GM10266 (cell line): ENCODE data around the gene ADORA2A.

Source experiments
- DNase-seq: peaks from one replicate; pipeline ENCODE4 v3.0.0; 2012; ENCODE audit errors: extremely low spot score
- TF ChIP-seq, protein P1 (sequence below): IDR thresholded peaks from 2 replicates; pipeline ENCODE4 v1.5.1; 2012; ENCODE audit warnings: mild to moderate bottlenecking, low read depth; ENCODE audit not compliant: control insufficient read depth, insufficient read depth; ENCODE audit errors: missing control alignments

ADORA2A gene

DNA sequence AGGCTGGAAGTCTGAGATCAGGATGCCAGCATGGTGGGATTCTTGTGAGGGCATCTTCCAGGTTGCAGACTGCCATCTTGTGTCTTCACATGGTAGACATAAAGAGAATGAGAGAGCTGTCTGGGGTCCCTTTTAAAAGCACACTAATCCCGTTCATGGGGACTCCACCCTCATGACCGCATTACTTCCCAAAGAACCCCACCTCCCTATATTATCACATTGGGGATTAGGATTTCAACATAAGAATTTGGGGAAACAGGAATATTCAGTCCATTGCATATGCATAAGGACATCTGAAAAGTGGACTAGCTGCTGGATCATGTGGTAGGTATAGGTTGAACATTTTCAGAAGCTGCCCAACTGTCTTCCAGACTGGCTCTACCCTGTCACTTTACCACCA is 33.1 kb upstream of the ADORA2A start:
- no peak for DNase-seq
- TF ChIP-seq, protein P1, sequence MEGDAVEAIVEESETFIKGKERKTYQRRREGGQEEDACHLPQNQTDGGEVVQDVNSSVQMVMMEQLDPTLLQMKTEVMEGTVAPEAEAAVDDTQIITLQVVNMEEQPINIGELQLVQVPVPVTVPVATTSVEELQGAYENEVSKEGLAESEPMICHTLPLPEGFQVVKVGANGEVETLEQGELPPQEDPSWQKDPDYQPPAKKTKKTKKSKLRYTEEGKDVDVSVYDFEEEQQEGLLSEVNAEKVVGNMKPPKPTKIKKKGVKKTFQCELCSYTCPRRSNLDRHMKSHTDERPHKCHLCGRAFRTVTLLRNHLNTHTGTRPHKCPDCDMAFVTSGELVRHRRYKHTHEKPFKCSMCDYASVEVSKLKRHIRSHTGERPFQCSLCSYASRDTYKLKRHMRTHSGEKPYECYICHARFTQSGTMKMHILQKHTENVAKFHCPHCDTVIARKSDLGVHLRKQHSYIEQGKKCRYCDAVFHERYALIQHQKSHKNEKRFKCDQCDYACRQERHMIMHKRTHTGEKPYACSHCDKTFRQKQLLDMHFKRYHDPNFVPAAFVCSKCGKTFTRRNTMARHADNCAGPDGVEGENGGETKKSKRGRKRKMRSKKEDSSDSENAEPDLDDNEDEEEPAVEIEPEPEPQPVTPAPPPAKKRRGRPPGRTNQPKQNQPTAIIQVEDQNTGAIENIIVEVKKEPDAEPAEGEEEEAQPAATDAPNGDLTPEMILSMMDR = no peak

DNA sequence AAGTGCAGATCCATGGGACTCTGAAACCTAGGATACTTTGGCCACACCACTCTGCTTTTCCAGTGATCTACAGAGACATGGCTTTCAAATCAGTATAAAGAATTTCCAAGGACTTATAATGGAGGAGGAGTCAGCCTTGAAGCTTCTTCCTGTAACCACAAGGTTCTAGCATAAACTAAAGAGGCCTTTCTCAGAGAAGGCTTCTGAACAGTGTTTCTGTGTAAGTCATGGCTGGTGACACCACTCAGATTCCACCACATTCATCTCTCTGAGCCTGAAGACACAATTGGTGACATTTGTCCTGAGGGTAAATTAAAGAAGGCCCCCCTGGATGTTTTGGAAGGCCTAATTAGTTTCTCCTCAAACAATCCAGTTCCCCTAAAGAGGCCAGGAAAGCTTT is 29.0 kb upstream of the ADORA2A start:
- TF ChIP-seq, protein P1 = no peak
- no peak for DNase-seq

DNA sequence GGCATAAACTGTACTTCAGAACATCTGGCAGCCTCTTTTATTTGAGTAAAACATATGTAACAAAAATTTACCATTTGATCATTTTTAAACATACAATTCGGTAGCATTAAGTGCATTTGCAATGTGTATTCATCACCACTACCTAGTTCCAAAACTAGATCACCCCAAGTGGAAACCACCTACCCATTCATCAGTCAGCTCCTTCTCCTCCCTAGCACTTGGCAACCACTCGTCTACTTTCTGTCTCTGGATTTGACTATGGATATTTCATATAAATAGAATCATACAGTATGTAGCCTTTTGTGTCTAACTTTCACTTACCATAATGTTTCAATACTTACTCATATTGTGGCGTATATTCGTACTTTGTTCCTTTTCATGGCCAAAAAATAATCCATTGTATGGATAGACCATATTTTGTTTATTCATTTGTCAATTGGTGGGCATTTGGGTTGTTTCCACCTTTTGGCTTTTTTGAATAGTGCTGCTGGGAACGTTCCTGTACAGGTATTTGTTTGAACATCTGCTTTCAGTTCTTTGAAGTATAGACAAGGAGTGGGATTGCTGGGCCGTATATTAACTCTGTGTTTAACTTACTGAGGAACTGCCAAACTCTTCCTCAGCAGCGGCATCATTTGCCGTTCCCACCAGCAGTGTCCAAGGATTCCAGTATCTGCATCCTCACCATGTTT is 27.2 kb upstream of the ADORA2A start:
- no peak for DNase-seq
- TF ChIP-seq, protein P1 = no peak

DNA sequence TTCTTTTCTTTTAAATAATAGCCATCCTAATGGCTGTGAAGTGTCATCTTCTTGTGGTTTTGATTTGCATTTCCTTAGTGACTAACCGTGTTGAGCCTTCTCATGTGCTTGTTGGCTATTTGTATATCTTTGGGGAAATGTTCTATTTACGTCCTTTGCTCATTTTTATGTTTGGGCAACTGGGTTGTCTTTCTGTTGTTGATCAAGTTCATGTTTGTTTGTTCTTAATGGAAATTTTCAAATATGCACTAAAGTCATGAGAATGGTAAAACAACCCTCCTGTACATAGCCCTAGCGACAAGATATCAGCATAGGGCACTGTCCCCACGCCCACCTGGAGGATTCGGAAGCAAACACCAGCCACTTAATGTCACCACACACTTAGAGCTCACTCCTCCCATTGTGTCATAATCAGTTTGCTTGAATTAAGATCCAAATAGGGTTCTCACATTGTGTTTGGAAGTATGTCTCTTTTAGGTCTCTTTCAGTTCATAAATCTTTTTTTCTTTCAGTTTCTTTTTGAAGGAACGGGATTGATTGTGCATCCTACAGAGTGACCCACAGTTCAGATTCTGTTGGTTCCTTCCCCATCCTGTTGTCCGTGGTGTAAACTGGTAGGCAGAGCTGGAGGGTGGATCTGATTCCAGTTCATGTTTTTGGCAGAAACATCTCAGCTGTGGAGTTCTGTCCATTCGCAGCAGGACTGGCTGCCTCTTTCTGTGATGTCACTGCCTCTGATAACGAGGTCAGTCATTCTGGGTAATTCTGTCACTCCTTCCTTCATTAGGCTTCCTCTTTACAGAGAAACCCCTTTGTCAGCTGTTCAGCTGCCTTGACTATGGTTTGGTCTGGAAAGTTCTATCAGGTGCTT is 26.4 kb upstream of the ADORA2A start:
- DNase-seq = no peak
- TF ChIP-seq, protein P1 = no peak

DNA sequence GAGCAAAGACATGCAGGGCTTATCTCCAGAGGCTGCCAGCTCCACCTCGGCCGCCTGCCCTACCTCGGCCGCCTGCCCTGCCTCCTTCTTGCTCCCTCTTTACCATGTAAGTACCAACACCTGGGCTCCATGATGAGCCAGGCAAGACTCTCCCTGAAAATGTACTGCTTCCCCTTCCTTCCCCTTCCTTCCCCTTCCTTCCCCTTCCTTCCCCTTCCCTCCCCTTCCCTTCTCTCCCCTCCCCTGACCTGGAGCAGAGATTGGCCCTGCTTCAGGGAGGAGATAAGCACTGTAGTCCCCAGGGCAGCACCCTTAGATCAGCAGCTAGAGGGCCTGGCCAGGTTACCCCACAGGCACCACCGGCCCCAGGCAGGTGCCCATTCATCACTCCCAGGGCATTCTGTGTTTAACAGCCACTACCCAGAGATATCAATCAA is 25.4 kb upstream of the ADORA2A start:
- TF ChIP-seq, protein P1 = no peak
- no peak for DNase-seq

DNA sequence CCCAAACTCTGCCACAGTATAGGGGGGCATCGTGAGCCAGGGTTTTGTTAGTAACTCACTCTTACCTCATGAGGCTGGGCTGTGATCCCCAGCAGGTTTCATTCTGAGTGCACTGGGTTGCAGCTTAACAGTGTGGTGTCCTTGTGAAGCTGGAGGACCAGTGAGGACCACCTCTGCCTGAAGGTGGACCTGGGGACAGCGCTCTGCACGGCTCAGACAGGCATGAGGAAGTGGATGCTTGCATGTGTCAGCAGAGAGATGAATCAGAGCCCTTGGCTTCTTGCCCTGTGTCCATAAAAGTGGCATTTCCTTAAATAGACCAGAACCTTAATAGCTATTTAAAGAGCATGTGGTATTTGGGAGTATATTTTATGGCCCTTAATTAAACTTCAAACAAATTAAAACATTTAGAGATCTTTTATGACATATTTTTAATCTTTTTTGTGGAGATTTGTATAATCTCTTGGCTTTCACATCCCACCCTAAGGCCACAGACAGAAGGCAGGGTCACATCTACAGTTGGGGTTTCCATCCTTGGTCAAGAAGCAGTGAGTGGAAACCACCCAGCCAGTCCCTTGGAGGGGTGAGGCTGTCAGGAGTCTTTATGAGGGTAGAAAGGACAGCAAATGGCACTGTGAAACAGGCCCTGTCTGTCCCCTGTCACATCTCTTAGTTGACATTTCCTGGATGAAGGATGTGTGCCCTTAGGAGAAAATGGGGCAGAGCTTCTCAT is 24.8 kb upstream of the ADORA2A start:
- TF ChIP-seq, protein P1 = no peak
- no peak for DNase-seq

DNA sequence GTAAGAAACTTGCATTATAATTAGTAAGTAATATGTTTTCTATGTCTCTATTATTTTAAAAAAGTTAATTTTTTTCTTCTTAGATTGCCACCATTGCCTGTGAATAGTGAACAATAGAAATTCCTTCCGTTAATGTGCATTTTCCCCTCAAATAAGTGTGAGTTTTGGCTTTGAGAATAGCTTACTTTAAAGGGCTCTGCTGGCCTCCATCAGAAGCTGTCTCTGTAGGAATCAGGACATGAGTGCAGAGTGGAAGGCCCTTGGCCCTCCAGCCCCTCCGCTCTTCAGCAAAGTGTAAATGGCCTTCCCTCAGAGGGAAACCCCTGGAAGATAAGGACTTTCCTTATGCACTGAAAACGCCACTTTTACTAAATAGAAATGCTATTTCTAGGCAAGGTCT is 24.1 kb upstream of the ADORA2A start:
- TF ChIP-seq, protein P1 = no peak
- no peak for DNase-seq
